Activated T-helper 1 cell treated with anti-CD3 and anti-CD28 coated beads, Interleukin-12 subunit alpha, Interleukin-12 subunit beta, Interleukin-2, Interleukin-4 antibody, amounts not matched to agents 30 ng/mL and 10 ng/mL and 1 ng/mL, durations not matched to agents 14 hours and 24 hours and 36 hours (primary cell): ENCODE measurements around the gene PIK3CG. TPM values are rescaled to one million over a fixed set of nuclear protein-coding genes. Genes with fewer than 3 reads are reported as not detected.
"Not testable (repeated sequence)": the region's sequence is repeated elsewhere in the genome, so short reads cannot be mapped to it uniquely, and the experiment has no call there.

ENCODE experiments used
- DNase-seq: peaks from one replicate; pipeline ENCODE4 v3.0.0; 2021; ENCODE audit warnings: low spot score
- H3K27ac Mint-ChIP-seq: one replicate; pipeline ENCODE4 v1.8.0; 2021; ENCODE audit warnings: mild to moderate bottlenecking, mixed read lengths
- H3K27me3 Mint-ChIP-seq: one replicate; pipeline ENCODE4 v1.8.0; 2022; ENCODE audit warnings: mild to moderate bottlenecking, moderate library complexity, mixed read lengths; ENCODE audit not compliant: insufficient read depth
- H3K36me3 Mint-ChIP-seq: one replicate; pipeline ENCODE4 v1.8.0; 2021; ENCODE audit warnings: low read depth, mixed read lengths
- H3K4me1 Mint-ChIP-seq: one replicate; pipeline ENCODE4 v1.8.0; 2021; ENCODE audit warnings: low read depth, mixed read lengths
- H3K4me3 Mint-ChIP-seq: one replicate; pipeline ENCODE4 v1.8.0; 2021; ENCODE audit warnings: mild to moderate bottlenecking, moderate library complexity, mixed read lengths
- H3K9me3 Mint-ChIP-seq: one replicate; pipeline ENCODE4 v1.8.0; 2021; ENCODE audit warnings: mixed read lengths
- intact Hi-C: fragments of 100-400 bp; cut with micrococcal nuclease; formaldehyde crosslinking; loops from one replicate; pipeline ENCODE4 v1.15.1; 2024
- total RNA-seq: library from RNA; stranded (reverse); gene quantifications from 2 replicates; pipeline ENCODE4 v1.2.3, GENCODE V29; 2022

PIK3CG gene
- 38.7 and 39.3 TPM in 2 replicates for total RNA-seq

DNA sequence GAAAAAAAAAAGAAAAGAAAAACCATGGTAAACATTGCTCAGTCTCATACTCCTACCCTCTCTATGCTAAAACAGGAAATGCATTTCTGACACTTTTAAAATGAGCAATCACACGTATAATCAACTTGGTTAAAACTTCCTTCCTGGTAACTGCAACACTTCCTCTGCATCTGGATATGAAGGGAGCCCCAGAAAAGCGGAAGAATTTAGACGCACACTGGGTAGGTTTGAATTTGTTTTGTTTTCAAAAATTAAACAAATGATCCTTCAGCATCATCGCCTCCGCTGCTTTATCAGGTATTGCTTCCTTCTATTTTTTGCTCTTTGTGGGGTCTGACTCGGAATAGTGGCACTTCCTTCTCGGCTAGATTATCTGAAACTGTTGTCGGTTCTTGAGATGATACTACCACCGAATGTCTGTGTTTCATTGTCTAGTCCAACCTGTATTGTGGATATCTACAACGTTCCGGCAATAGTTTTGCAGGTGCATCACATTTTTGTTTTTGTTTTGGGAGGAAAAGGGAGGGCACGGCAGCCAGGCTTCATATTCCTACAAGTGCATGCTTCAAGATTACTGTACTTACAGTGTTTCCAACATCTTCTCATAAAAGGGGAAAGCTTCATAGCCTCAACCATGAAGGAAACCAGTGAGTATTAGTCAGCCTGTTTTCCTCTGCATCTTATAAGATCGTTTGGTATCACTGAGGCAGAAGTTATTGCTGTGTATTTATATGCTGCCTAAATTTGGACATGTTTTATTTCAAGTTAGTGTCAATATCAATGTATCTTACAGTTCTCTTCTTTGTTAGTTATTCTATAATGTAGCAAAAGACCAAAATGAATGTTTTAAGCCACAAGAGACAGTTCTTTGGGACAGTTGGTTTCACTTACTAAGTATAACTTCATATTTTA is at the start of gene PIK3CG:
PIK3CG (plus strand) TSS at position 153 of the 912 bp plus-strand sequence. CDS start 2,280 bp downstream, outside the sequence.
- Mint-ChIP-seq H3K36me3 (peaks cover 34% of the 10 kb centered on the region), H3K4me1 (peaks cover 55% of the 10 kb centered on the region), H3K4me3 (peak within 1 kb of the TSS; percentile 96), H3K27me3 (no peaks in the 10 kb centered on the region), H3K27ac (peak within 1 kb of the TSS; percentile 90), H3K9me3 (no peaks in the 10 kb centered on the region)
- peak; percentile 22 for DNase-seq
- intact Hi-C loops = loop anchor here (1.0 to 10.0 kb wide), 15 partner anchors 22 to 938 kb away; partner anchors contain the start of genes COG5, DUS4L and SLC26A4

DNA sequence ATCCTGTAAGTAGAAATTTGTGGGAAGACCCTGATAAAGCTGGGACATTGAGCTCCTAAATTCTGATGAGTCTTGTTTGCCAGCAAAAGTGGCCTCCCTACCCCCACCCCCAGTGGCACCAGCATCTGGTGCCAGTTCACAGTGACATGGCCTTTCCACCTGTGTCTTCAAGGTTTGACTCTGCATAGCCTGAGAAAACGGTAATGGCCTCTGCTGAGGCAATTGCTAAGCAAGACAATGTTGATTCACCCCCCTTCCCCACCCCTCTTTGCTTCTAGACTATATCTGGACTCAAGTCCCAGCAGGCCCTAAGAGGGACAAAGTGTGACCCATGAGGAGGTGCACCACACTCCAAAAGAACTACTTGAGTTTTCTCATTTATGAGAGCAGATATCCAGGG is 48.0 kb upstream of the PIK3CG start:
- peaks cover 3% of the 10 kb centered on the region for H3K9me3 Mint-ChIP-seq
- H3K27ac Mint-ChIP-seq = no peak overlapping the region
- no peak for DNase-seq
- no peak overlapping the region for H3K4me3 Mint-ChIP-seq
- H3K36me3 Mint-ChIP-seq = no peaks in the 10 kb centered on the region
- H3K27me3 Mint-ChIP-seq = no peaks in the 10 kb centered on the region
- intact Hi-C loops = no loop called here
- H3K4me1 Mint-ChIP-seq = peaks cover 7% of the 10 kb centered on the region

- Mint-ChIP-seq H3K9me3 (peaks cover 4% of the 10 kb centered on the region), H3K27me3 (no peaks in the 10 kb centered on the region), H3K36me3 (no peaks in the 10 kb centered on the region), H3K27ac (no peak overlapping the region), H3K4me1 (peaks cover 4% of the 10 kb centered on the region), H3K4me3 (no peak overlapping the region)
- intact Hi-C loops = no loop called here
- no peak for DNase-seq
Measured at GRCh38 chr7:106818736-106819135, 46.3 kb upstream of the PIK3CG start.

DNA sequence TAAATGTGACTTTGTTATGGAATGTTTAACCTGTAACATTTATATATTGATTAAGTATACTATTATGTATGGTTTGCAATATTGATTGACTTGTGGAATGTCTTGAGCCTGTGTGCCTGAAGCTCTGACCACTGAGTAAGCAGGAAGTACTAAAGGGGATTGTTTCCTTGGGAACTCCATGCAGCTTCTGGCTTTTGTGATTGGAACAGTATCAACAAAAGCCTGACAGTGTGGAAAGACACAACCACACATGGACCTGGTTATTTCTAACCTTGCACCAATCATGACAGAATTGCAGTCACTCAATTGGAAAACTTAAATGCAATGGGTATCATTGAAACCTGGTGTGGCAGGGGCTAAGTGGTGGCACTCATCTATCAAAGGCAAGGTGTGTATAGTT is 45.5 kb upstream of the PIK3CG start:
- H3K4me1 Mint-ChIP-seq = peaks cover 4% of the 10 kb centered on the region
- no peaks in the 10 kb centered on the region for H3K36me3 Mint-ChIP-seq
- H3K4me3 Mint-ChIP-seq = no peak overlapping the region
- H3K27me3 Mint-ChIP-seq = no peaks in the 10 kb centered on the region
- no peak for DNase-seq
- H3K9me3 Mint-ChIP-seq = peaks cover 4% of the 10 kb centered on the region
- H3K27ac Mint-ChIP-seq = no peak overlapping the region
- intact Hi-C loops = no loop called here

- intact Hi-C loops = no loop called here
- H3K9me3 Mint-ChIP-seq = peaks cover 4% of the 10 kb centered on the region
- H3K4me3 Mint-ChIP-seq = no peak overlapping the region
- no peak overlapping the region for H3K27ac Mint-ChIP-seq
- DNase-seq = no peak
- H3K4me1 Mint-ChIP-seq = peaks cover 4% of the 10 kb centered on the region
- H3K27me3 Mint-ChIP-seq = peaks cover under 1% of the 10 kb centered on the region
- H3K36me3 Mint-ChIP-seq = no peaks in the 10 kb centered on the region
Measured at GRCh38 chr7:106820321-106821217, 44.5 kb upstream of the PIK3CG start.

GRCh38 chr7:106823631-106824030 is 41.5 kb upstream of the PIK3CG start:
- no peak for DNase-seq
- Mint-ChIP-seq H3K27me3 (peaks cover 2% of the 10 kb centered on the region), H3K9me3 (peaks cover 4% of the 10 kb centered on the region), H3K4me1 (no peaks in the 10 kb centered on the region), H3K36me3 (no peaks in the 10 kb centered on the region), H3K27ac (no peak overlapping the region), H3K4me3 (no peak overlapping the region)
- intact Hi-C loops = no loop called here

- peaks cover 2% of the 10 kb centered on the region for H3K27me3 Mint-ChIP-seq
- no peaks in the 10 kb centered on the region for H3K36me3 Mint-ChIP-seq
- H3K9me3 Mint-ChIP-seq = peaks cover 4% of the 10 kb centered on the region
- no peak overlapping the region for H3K4me3 Mint-ChIP-seq
- intact Hi-C loops = no loop called here
- DNase-seq = no peak
- no peak overlapping the region for H3K27ac Mint-ChIP-seq
- H3K4me1 Mint-ChIP-seq = no peaks in the 10 kb centered on the region
Measured at GRCh38 chr7:106824458-106824857, 40.6 kb upstream of the PIK3CG start.

DNA sequence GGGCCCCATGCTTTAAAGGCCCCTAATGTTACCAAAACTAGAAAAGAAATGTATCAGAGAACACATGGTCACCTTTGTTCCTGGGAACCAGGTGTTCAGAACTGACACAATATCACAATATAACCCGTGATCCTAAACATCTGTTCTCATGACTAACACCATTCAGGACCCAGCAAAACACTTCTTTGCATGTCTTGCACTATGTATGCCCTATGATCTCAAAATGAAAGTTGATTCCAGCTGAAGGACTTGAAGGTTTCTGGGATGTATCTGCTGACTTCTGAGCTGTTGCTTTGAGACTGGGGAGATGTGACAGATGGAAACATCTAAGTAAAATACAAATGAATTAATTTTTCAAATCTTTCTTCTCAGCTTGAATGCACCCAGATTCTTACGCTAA is 37.5 kb upstream of the PIK3CG start:
- peaks cover 2% of the 10 kb centered on the region for H3K27me3 Mint-ChIP-seq
- H3K4me3 Mint-ChIP-seq = no peak overlapping the region
- no peaks in the 10 kb centered on the region for H3K4me1 Mint-ChIP-seq
- H3K9me3 Mint-ChIP-seq = peaks cover 17% of the 10 kb centered on the region
- H3K36me3 Mint-ChIP-seq = peaks cover 2% of the 10 kb centered on the region
- intact Hi-C loops = no loop called here
- no peak for DNase-seq
- H3K27ac Mint-ChIP-seq = no peak overlapping the region

DNA sequence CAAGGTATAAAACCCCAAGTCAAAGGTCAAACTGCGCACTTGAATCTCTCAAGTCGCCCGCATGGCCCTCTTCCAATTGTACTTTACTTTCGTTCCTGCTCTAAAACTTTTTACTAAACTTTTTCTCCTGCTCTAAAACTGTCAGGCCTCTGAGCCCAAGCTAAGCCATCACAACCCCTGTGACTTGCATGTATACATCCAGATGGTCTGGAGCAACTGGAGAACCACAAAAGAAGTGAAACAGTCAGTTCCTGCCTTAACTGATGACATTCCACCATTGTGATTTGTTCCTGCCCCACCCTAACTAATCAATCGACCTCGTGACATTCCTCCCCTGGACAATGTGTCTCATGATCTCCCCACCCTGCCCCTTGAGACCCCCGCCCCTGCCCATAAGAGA is 35.6 kb upstream of the PIK3CG start:
- DNase-seq = no peak
- intact Hi-C loops = no loop called here
- H3K27ac Mint-ChIP-seq = no peak overlapping the region

GRCh38 chr7:106830896-106831295 is 34.2 kb upstream of the PIK3CG start:
- H3K36me3 Mint-ChIP-seq, H3K4me3 Mint-ChIP-seq, intact Hi-C loops, DNase-seq, H3K27ac Mint-ChIP-seq, H3K4me1 Mint-ChIP-seq, H3K27me3 Mint-ChIP-seq: not testable (repeated sequence)
- peaks cover 17% of the 10 kb centered on the region for H3K9me3 Mint-ChIP-seq

More for the DNA sequence above, 35.6 kb upstream of the PIK3CG start:
- H3K27me3 Mint-ChIP-seq = peaks cover 2% of the 10 kb centered on the region
- peaks cover 17% of the 10 kb centered on the region for H3K9me3 Mint-ChIP-seq
- H3K4me3 Mint-ChIP-seq = no peak overlapping the region
- no peaks in the 10 kb centered on the region for H3K4me1 Mint-ChIP-seq
- peaks cover 2% of the 10 kb centered on the region for H3K36me3 Mint-ChIP-seq

DNA sequence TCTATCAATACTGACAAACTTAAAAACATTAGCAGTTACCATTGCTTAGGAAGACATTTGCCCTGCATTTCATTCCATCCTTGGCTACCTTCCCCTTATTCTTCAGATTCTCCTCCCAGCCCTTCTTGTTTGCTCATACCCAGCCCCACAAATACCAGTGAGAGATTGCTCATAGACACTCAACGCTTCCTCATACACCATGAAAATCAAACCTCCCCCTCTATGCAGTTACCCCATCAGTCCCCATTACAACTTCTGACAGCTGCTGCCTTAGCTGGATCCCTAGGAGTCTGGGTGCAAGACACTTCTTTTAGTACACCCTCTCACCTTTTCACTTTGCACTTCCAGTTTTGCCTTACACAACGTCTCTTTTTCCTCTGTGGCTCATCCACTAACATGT is 28.3 kb upstream of the PIK3CG start:
- H3K27ac Mint-ChIP-seq = no peak overlapping the region
- no peak overlapping the region for H3K4me3 Mint-ChIP-seq

GRCh38 chr7:106839511-106839910 is 25.6 kb upstream of the PIK3CG start:
- Mint-ChIP-seq H3K27me3 (peaks cover 5% of the 10 kb centered on the region), H3K4me1 (no peaks in the 10 kb centered on the region), H3K27ac (no peak overlapping the region), H3K36me3 (no peaks in the 10 kb centered on the region), H3K9me3 (no peaks in the 10 kb centered on the region), H3K4me3 (no peak overlapping the region)
- DNase-seq = no peak
- intact Hi-C loops = loop anchor here (5.0 kb wide), 1 partner anchor 1218 kb away; no protein-coding TSS in a partner anchor

More for the DNA sequence above, 28.3 kb upstream of the PIK3CG start:
- intact Hi-C loops = loop anchor here (5.0 kb wide), 1 partner anchor 1220 kb away; no protein-coding TSS in a partner anchor
- no peaks in the 10 kb centered on the region for H3K4me1 Mint-ChIP-seq
- DNase-seq = no peak
- no peaks in the 10 kb centered on the region for H3K9me3 Mint-ChIP-seq
- no peaks in the 10 kb centered on the region for H3K36me3 Mint-ChIP-seq
- no peaks in the 10 kb centered on the region for H3K27me3 Mint-ChIP-seq

DNA sequence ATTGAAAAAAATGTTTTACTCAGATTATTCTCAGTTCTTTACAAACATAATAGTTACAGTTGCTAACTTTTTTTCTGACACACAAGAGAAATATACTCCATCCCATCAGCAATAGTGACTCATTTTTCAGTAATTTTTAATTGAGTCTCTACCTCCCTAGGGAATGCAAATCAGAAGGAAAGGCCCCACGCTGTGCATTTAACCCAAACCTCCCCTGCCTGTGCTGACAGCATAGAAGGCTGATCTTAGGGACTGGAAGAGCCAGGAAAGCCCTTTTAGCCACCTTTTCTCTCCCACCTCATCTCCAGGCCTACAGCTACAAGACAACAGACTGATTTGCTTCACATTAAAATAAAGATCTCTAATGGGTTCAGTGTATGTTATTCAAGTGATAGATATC is 24.7 kb upstream of the PIK3CG start:
- Mint-ChIP-seq H3K4me3 (no peak overlapping the region), H3K9me3 (no peaks in the 10 kb centered on the region), H3K27ac (no peak overlapping the region), H3K4me1 (no peaks in the 10 kb centered on the region), H3K36me3 (no peaks in the 10 kb centered on the region), H3K27me3 (peaks cover 5% of the 10 kb centered on the region)
- intact Hi-C loops = no loop called here
- no peak for DNase-seq
